GDM1 (cell line): ENCODE results near the gene MTF2.
"Not testable (repeated sequence)": the region's sequence is repeated elsewhere in the genome, so short reads cannot be mapped to it uniquely, and the experiment has no call there.

Experiments
- DNase-seq: peaks from one replicate; lab custom pipeline; 2025; lab: John Stamatoyannopoulos, UW

The MTF2 gene

GRCh38 chr1:93143136-93143535 lies 64.1 kb downstream of the MTF2 start:
- no peak for DNase-seq

GRCh38 chr1:93143769-93144168 lies 64.7 kb downstream of the MTF2 start:
- no peak for DNase-seq

GRCh38 chr1:93148001-93148400 lies 68.9 kb downstream of the MTF2 start:
- no peak for DNase-seq

- no peak for DNase-seq
Observed at GRCh38 chr1:93150729-93151128, 71.6 kb downstream of the MTF2 start.

GRCh38 chr1:93151474-93151873 lies 72.4 kb downstream of the MTF2 start:
- no peak for DNase-seq

- DNase-seq: no peak
Observed at GRCh38 chr1:93152835-93153234, 73.8 kb downstream of the MTF2 start.

- DNase-seq: no peak
Observed at GRCh38 chr1:93154898-93155297, 75.8 kb downstream of the MTF2 start.

- no peak for DNase-seq
Observed at GRCh38 chr1:93155335-93155734, 76.3 kb downstream of the MTF2 start.

- DNase-seq: no peak
Observed at GRCh38 chr1:93159337-93159736, 80.3 kb downstream of the MTF2 start.

GRCh38 chr1:93163314-93163713 lies 84.2 kb downstream of the MTF2 start:
- DNase-seq: not testable (repeated sequence)

GRCh38 chr1:93164816-93165215 lies 85.7 kb downstream of the MTF2 start:
- no peak for DNase-seq

- not testable (repeated sequence) for DNase-seq
Observed at GRCh38 chr1:93165895-93166294, 86.8 kb downstream of the MTF2 start.

GRCh38 chr1:93167006-93167405 lies 87.9 kb downstream of the MTF2 start:
- DNase-seq: no peak

GRCh38 chr1:93170141-93170678 lies 91.1 kb downstream of the MTF2 start:
- not testable (repeated sequence) for DNase-seq

GRCh38 chr1:93171549-93172034 lies 92.5 kb downstream of the MTF2 start:
- DNase-seq: no peak

- DNase-seq: no peak
Observed at GRCh38 chr1:93172778-93173177, 93.7 kb downstream of the MTF2 start.

- DNase-seq: not testable (repeated sequence)
Observed at GRCh38 chr1:93174638-93175037, 95.6 kb downstream of the MTF2 start.

GRCh38 chr1:93177991-93178390 lies 98.9 kb downstream of the MTF2 start:
- DNase-seq: no peak

GRCh38 chr1:93178418-93178817 lies 99.3 kb downstream of the MTF2 start:
- no peak for DNase-seq

GRCh38 chr1:93179886-93180722 lies 101.0 kb downstream of the MTF2 start, which contains the start of gene TMED5:
Gene TMED5 (minus strand): TSS chr1:93180413. CDS start chr1:93180242, 171 bp downstream.
- DNase-seq: peak; percentile 97

GRCh38 chr1:93180723-93181613 lies 101.9 kb downstream of the MTF2 start, which contains the start of gene CCDC18:
Gene CCDC18 (plus strand): TSS chr1:93180724. CDS start chr1:93183362, 2,638 bp downstream.
- peak; percentile 51 for DNase-seq

GRCh38 chr1:93186667-93187066 lies 107.6 kb downstream of the MTF2 start:
- no peak for DNase-seq
